GM12878 (cell line): ENCODE data around the gene DLK1. TPM values are rescaled to one million over a fixed set of nuclear protein-coding genes. Genes with fewer than 3 reads are reported as not detected.

Source experiments
- ATAC-seq: fragments of 200-7000 bp; cut with Tn5 transposase; 3 replicates; pipeline ENCODE4 v1.9.1; 2020; ENCODE audit warnings: mild to moderate bottlenecking, moderate library complexity
- BruUV-seq: library from RNA; stranded (reverse); fragments of 400-500 nt; replicated peaks from 2 replicates; lab custom pipeline; 2021; lab: Mats Ljungman, UMichigan
- CTCF ChIA-PET: fragments of 300-600 bp; sonication (Branson Sonifier 250); formaldehyde crosslinking; extraction: SDS; loops from one replicate; lab custom pipeline; 2021; ENCODE audit warnings: inconsistent platforms; lab: Yijun Ruan, JAX
- POLR2A ChIA-PET: fragments of 350-600 bp; formaldehyde crosslinking; extraction: SDS; loops from one replicate; lab custom pipeline; 2021; ENCODE audit warnings: inconsistent platforms; lab: Charles Lee
- RAD21 ChIA-PET: fragments of 300-600 bp; sonication (Branson Sonifier 250); formaldehyde crosslinking; loops from one replicate; lab custom pipeline; 2023; ENCODE audit warnings: antibody characterized with exemption; ENCODE audit not compliant: unreplicated experiment; lab: Charles Lee
- SMC1A ChIA-PET: fragments of 300-600 bp; sonication (Branson Sonifier 250); formaldehyde crosslinking; loops from one replicate; lab custom pipeline; 2023; ENCODE audit not compliant: unreplicated experiment, uncharacterized antibody; lab: Charles Lee
- DNase-seq: peaks from one replicate; pipeline ENCODE4 v3.0.0-alpha.2; 2011; ENCODE audit warnings: low read depth, low spot score
- FAIRE-seq: peaks from 3 replicates; lab custom pipeline; 2011; peaks lifted over from hg19 to GRCh38; lab: Jason Lieb, UNC
- H2AFZ ChIP-seq: 2 replicates; pipeline ENCODE4 v1.6.0; 2011; ENCODE audit warnings: low read depth, low read length, control low read depth; ENCODE audit not compliant: control insufficient read depth
- H3K27ac ChIP-seq: 2 replicates; pipeline ENCODE4 v1.5.1; 2011; ENCODE audit warnings: control low read depth; ENCODE audit not compliant: control insufficient read depth, insufficient read depth
- H3K27me3 ChIP-seq, 2 experiments: replicated peaks in 1 of 2; 2 replicates each; pipeline versions ENCODE4 v1.6.0 to v1.6.1; 2011; ENCODE audit warnings: low read length in 1 of 2; ENCODE audit not compliant: control insufficient read depth in 2 of 2, insufficient read depth in 2 of 2
- H3K36me3 ChIP-seq, 2 experiments: 2 replicates each; pipeline ENCODE4 v1.5.1; 2011; ENCODE audit warnings: low read length in 1 of 2; ENCODE audit not compliant: control insufficient read depth in 2 of 2, insufficient read depth in 2 of 2
- H3K4me1 ChIP-seq: 2 replicates; pipeline ENCODE4 v1.6.1; 2011; ENCODE audit warnings: mild to moderate bottlenecking, low read length, moderate library complexity, mixed read lengths; ENCODE audit not compliant: control insufficient read depth, insufficient read depth
- H3K4me2 ChIP-seq: 2 replicates; pipeline ENCODE4 v1.6.0; 2011; ENCODE audit warnings: control low read depth; ENCODE audit not compliant: control insufficient read depth, insufficient read depth
- H3K4me3 ChIP-seq: fragments of 200-600 bp; sonication (generic); 2 replicates; pipeline ENCODE4 v1.5.1; 2016
- H3K79me2 ChIP-seq: 2 replicates; pipeline ENCODE4 v1.6.0; 2011; ENCODE audit warnings: low read length; ENCODE audit not compliant: control insufficient read depth, insufficient read depth
- H3K9ac ChIP-seq: 2 replicates; pipeline ENCODE4 v1.8.0; 2011; ENCODE audit warnings: low read length, control low read depth, mixed read lengths; ENCODE audit not compliant: control insufficient read depth, insufficient read depth
- H3K9me3 ChIP-seq: replicated peaks from 3 replicates; pipeline ENCODE4 v1.5.1; 2011; ENCODE audit warnings: mild to moderate bottlenecking, low read length; ENCODE audit not compliant: control insufficient read depth, insufficient read depth
- H4K20me1 ChIP-seq: 2 replicates; pipeline ENCODE4 v1.6.0; 2011; ENCODE audit not compliant: control insufficient read depth, insufficient read depth
- ATF3 ChIP-seq: IDR thresholded peaks from 2 replicates; pipeline ENCODE4 v1.6.1; 2011; ENCODE audit warnings: low read depth, mild to moderate bottlenecking, low read length, moderate library complexity, borderline replicate concordance; ENCODE audit errors: extremely low read depth
- BRCA1 ChIP-seq: IDR thresholded peaks from 2 replicates; pipeline ENCODE4 v1.6.1; 2011; ENCODE audit warnings: low read depth, low read length, improper control_type of control experiment
- E4F1 ChIP-seq: fragments of 450-650 bp; IDR thresholded peaks from 2 replicates; pipeline ENCODE4 v1.6.1; 2018; ENCODE audit warnings: borderline replicate concordance, mild to moderate bottlenecking; ENCODE audit not compliant: partially characterized antibody
- EGR1 ChIP-seq, 2 experiments: IDR thresholded peaks; 1 replicate in 1 of 2; 2 replicates in 1 of 2; pipeline ENCODE4 v1.6.1; 2011 to 2012; ENCODE audit warnings: low read depth in 2 of 2, low read length in 2 of 2, borderline replicate concordance in 1 of 2, mild to moderate bottlenecking in 1 of 2, moderate library complexity in 1 of 2
- KAT2A ChIP-seq: conservative IDR thresholded peaks from 2 replicates; pipeline ENCODE4 v1.6.1; 2011; ENCODE audit warnings: low read depth, low read length; ENCODE audit not compliant: control insufficient read depth
- MAX ChIP-seq: IDR thresholded peaks from 2 replicates; pipeline ENCODE4 v1.6.1; 2012; ENCODE audit warnings: low read depth, low read length, improper control_type of control experiment
- NBN ChIP-seq: fragments of 450-650 bp; IDR thresholded peaks from 2 replicates; pipeline ENCODE4 v1.6.1; 2016
- TAF1 ChIP-seq: IDR thresholded peaks from 2 replicates; pipeline ENCODE4 v1.6.1; 2011; ENCODE audit warnings: mild to moderate bottlenecking, low read depth, low read length, borderline replicate concordance
- WGBS: methylation state at CpG from one replicate; pipeline ENCODE4 v1.1.6; 2016; ENCODE audit warnings: low lambda C conversion rate; ENCODE audit not compliant: insufficient replicate concordance, insufficient coverage; ENCODE audit errors: missing lambda C conversion rate; 5-methylcytosine and 5-hydroxymethylcytosine counted together
- in situ Hi-C: fragments of 300-500 bp; cut with MboI; formaldehyde crosslinking; loops from 9 replicates; pipeline ENCODE4 v1.14.3; 2018; ENCODE audit warnings: mixed read lengths
- intact Hi-C: fragments of 100-400 bp; cut with micrococcal nuclease; formaldehyde crosslinking; loops from one replicate; pipeline ENCODE4 v1.14.2; 2022; ENCODE audit not compliant: unreplicated experiment
- polyA plus RNA-seq, 11 experiments: library from polyadenylated mRNA; depleted of rRNA in 4 of 11; unstranded in 6 of 11; stranded (reverse) in 5 of 11; fragments of >200 nt; fragmentation: Nextera tagmentation in 4 of 11; fragmentation: Illumina TruSeq in 1 of 11; extraction: Ambion mirVana in 4 of 11; extraction: Trizol in 1 of 11; gene quantifications; 1 replicate in 1 of 11; 2 replicates in 10 of 11; pipeline versions ENCODE4 v1.2.1 to v1.2.3, GENCODE V29; 2011 to 2016; ENCODE audit warnings: inconsistent platforms in 2 of 11, missing spikeins in 2 of 11, low read depth in 1 of 11
- total RNA-seq, 4 experiments: library from RNA; depleted of rRNA in 3 of 4; stranded (reverse); fragments of >200 nt in 3 of 4; fragmentation: Illumina TruSeq in 1 of 4; extraction: Trizol in 1 of 4; gene quantifications; 2 replicates each; pipeline versions ENCODE4 v1.2.1 to v1.2.3, GENCODE V29; 2013 to 2021

DLK1 gene
- total and polyA plus RNA-seq, 10 of the 15 experiments (the other 5 are each of a cell fraction or from before 2014, with no cell fraction given) = 0.87 TPM; not detected in 9

- no peak overlapping the region for H3K9ac ChIP-seq
- ChIA-PET RAD21 (no interaction called here), CTCF (no interaction called here), POLR2A (interaction anchor here (0.7 kb wide), 1 partner anchor 1160 kb away, joined by 3 read pairs; no protein-coding TSS in a partner anchor), SMC1A (no interaction called here)
- no peaks in the 10 kb centered on the region for H3K79me2 ChIP-seq
- no peaks in the 10 kb centered on the region for H3K36me3 ChIP-seq
- no peaks in the 10 kb centered on the region for H4K20me1 ChIP-seq
- ATAC-seq (no peak), FAIRE-seq (no peak), DNase-seq (no peak)
- no peaks in the 10 kb centered on the region; a peak in 1 of 4 replicates for H3K27me3 ChIP-seq
- in situ Hi-C loops = no loop called here
- no TSS peak for BruUV-seq
- intact Hi-C loops = no loop called here
- no peak overlapping the region for H3K27ac ChIP-seq
- TF ChIP-seq NBN = no peak
- no peak for TF ChIP-seq ATF3
- TF ChIP-seq KAT2A = no peak
- no peak for TF ChIP-seq E4F1
- no peak for TF ChIP-seq EGR1 (IDR thresholded peaks at IDR 0.05; ENCODE audit: borderline replicate concordance in 1 of 2, low read depth in 2 of 2, low read length in 2 of 2)
- no peak for TF ChIP-seq TAF1
- TF ChIP-seq MAX = no peak
- TF ChIP-seq BRCA1 = no peak
- H3K9me3 ChIP-seq = no peaks in the 10 kb centered on the region
- H2AFZ ChIP-seq = no peak overlapping the region
- no peaks in the 10 kb centered on the region for H3K4me1 ChIP-seq
- H3K4me2 ChIP-seq = no peak overlapping the region
- no peak overlapping the region for H3K4me3 ChIP-seq
- WGBS = 21% methylated on average over 16 of the region's 16 CpGs
Observed at GRCh38 chr14:100698666-100699448, 27.8 kb upstream of the DLK1 start.
